ENCODE measurements around the gene LRRC36. TPM values are rescaled to one million over a fixed set of nuclear protein-coding genes. Genes with fewer than 3 reads are reported as not detected.

The LRRC36 gene
- total and polyA plus RNA-seq, 9 of the 15 experiments (the other 6 are each of a cell fraction or from before 2014, with no cell fraction given), result 0.09 to 0.40 (median 0.17) TPM; not detected in 1

DNA sequence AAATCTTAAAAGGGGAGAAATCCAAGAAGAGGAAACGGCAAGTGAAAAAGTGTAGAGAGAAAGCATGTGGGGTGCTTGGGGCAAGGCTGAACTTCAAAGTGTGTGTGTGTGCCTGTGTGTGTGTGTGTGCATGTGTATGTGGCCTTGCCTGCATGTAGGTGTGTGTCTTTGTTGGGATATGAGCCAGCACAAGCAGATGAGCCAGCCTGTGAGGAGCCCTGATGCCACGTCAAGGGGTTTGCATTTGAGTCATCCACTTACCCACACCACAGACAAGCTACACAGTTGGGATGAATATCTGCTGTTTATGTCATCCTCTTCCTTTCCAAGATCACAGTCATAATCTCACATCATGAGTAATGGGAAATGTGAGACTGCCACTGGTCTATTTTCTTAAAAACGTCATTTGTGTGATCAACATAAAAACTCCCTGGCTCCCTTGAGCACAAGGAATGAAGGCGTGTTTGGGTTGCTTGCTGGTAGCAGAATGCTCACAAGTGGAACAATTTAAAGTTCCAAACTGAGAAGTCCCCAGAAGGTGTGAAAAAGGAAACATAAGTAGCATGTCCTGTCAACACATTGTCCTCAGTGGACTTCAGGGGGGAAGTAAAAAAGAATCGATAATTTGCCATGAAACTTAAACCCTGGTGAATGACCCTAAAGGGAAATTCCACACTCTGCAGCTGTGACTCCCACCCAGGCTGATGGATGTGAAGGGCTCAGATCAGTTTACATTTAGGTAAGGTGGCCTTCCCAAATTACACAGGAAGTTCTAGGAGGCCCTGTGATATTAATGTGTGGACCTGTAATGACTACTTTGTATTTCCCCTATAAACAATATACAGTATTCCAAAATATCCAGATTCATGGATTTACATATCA, 14.8 kb upstream of the LRRC36 start:
- intact Hi-C loops (cut with micrococcal nuclease) (no loop called here), in situ Hi-C loops (cut with MboI) (no loop called here)
- Histone ChIP-seq H3K4me3 (no peak overlapping the region), H2AFZ (ENCODE audit: low read depth, low read length) (peak overlapping the region; percentile 49; the same call in 1 of the 2 replicates), H3K4me2 (ENCODE audit: insufficient read depth, low read length) (no peak overlapping the region), H3K9me1 (ENCODE audit: control insufficient read depth, insufficient read depth, low read length) (no peaks in the 10 kb centered on the region), H3K27ac (ENCODE audit: extremely low read depth, low read depth, low read length) (no peak overlapping the region), H3K36me3 (ENCODE audit: control insufficient read depth, insufficient read depth, low read length) (no peaks in the 10 kb centered on the region), H3K9me3 (replicated peaks; ENCODE audit: control insufficient read depth, insufficient read depth, low read depth, low read length) (no peaks in the 10 kb centered on the region), H3K79me2 (ENCODE audit: control insufficient read depth, insufficient read depth, low read length) (no peaks in the 10 kb centered on the region), H3K9ac (ENCODE audit: insufficient read depth in 1 of 2, low read depth in 2 of 2, low read length in 2 of 2) (no peak overlapping the region), H4K20me1 (replicated peaks; ENCODE audit: control insufficient read depth, insufficient read depth, low read length) (no peaks in the 10 kb centered on the region), H3K4me1 (replicated peaks in 1 of 2; ENCODE audit: control insufficient read depth in 2 of 2, insufficient read depth in 2 of 2, low read length in 2 of 2) (peaks cover 0 to 19% of the 10 kb centered on the region in 2 experiments; a peak in 4 of 5 replicates), H3K27me3 (ENCODE audit: control insufficient read depth in 2 of 2, insufficient read depth in 2 of 2, low read length in 2 of 2) (peaks cover 0 to 7% of the 10 kb centered on the region in 2 experiments; a peak in 1 of 5 replicates)
- FAIRE-seq, result no peak
- no TSS peak for BruUV-seq (replicated peaks)
- WGBS (ENCODE audit: insufficient coverage, low coverage, missing lambda C conversion rate), result 24% methylated on average over 5 of the region's 5 CpGs
- ATAC-seq, result peak; percentile 42; the same call in 1 of the 3 replicates
- DNase-seq (ENCODE audit: extremely low read depth in 1 of 4, low spot score in 3 of 4), result peak in 3 of 4 experiments; percentile 17 to 47 (median 18)
- ChIA-PET CTCF (ENCODE audit: low intra/inter-chr PET ratio) (no interaction called here), POLR2A (interaction anchor here (0.6 to 1.4 kb wide), 4 partner anchors 10 to 151 kb away, joined by 3 to 4 read pairs (median 3); no protein-coding TSS in a partner anchor)
- TF ChIP-seq CCNT2 (IDR thresholded peaks at IDR 0.05; ENCODE audit: borderline replicate concordance, extremely low read depth, insufficient read length, low read depth, low read length) (no peak), CREB3L1 (IDR thresholded peaks at IDR 0.05; ENCODE audit: borderline replicate concordance, low read depth) (peak; percentile 41; the same call in 1 of the 2 replicates), ZNF639 (CRISPR knock-in tag; conservative IDR thresholded peaks at IDR 0.05 in 1 of 2, IDR thresholded peaks at IDR 0.05 in 1 of 2) (peak in 1 of 2 experiments; percentile 54; a peak in 2 of 4 replicates), ARID1B (IDR thresholded peaks at IDR 0.05) (peak; percentile 47; the same call in 1 of the 2 replicates), ZKSCAN3 (CRISPR knock-in tag; IDR thresholded peaks at IDR 0.05) (no peak), EP300 (IDR thresholded peaks at IDR 0.05; ENCODE audit: low read length) (no peak), NEUROD1 (IDR thresholded peaks at IDR 0.05; ENCODE audit: borderline replicate concordance, low read depth, low read length, partially characterized antibody) (peak; percentile 26), CREM (IDR thresholded peaks at IDR 0.05; ENCODE audit: low read depth) (peak; percentile 83)
- TF ChIP-seq, protein P1, sequence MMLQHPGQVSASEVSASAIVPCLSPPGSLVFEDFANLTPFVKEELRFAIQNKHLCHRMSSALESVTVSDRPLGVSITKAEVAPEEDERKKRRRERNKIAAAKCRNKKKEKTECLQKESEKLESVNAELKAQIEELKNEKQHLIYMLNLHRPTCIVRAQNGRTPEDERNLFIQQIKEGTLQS (IDR thresholded peaks at IDR 0.05), result peak; percentile 84
- TF ChIP-seq, protein P1 (CRISPR knock-in tag; conservative IDR thresholded peaks at IDR 0.05), result no peak
- TF ChIP-seq, protein P2, sequence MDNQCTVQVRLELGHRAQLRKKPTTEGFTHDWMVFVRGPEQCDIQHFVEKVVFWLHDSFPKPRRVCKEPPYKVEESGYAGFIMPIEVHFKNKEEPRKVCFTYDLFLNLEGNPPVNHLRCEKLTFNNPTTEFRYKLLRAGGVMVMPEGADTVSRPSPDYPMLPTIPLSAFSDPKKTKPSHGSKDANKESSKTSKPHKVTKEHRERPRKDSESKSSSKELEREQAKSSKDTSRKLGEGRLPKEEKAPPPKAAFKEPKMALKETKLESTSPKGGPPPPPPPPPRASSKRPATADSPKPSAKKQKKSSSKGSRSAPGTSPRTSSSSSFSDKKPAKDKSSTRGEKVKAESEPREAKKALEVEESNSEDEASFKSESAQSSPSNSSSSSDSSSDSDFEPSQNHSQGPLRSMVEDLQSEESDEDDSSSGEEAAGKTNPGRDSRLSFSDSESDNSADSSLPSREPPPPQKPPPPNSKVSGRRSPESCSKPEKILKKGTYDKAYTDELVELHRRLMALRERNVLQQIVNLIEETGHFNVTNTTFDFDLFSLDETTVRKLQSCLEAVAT (IDR thresholded peaks at IDR 0.05), result 0 out of 4 replicates have a peak, but pooled peaks of 1 of the 2 experiments have one; percentile 22
- TF ChIP-seq, protein P3, sequence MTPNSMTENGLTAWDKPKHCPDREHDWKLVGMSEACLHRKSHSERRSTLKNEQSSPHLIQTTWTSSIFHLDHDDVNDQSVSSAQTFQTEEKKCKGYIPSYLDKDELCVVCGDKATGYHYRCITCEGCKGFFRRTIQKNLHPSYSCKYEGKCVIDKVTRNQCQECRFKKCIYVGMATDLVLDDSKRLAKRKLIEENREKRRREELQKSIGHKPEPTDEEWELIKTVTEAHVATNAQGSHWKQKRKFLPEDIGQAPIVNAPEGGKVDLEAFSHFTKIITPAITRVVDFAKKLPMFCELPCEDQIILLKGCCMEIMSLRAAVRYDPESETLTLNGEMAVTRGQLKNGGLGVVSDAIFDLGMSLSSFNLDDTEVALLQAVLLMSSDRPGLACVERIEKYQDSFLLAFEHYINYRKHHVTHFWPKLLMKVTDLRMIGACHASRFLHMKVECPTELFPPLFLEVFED (CRISPR knock-in tag; conservative IDR thresholded peaks at IDR 0.05), result 0 out of 2 replicates have a peak, but pooled peaks have one; percentile 45

All from K562 (cell line).